ENCODE results near the gene PANX2.
"Not testable (repeated sequence)": the region's sequence is repeated elsewhere in the genome, so short reads cannot be mapped to it uniquely, and the experiment has no call there.

The PANX2 gene

GRCh38 chr22:50170453-50171318, at the start of gene PANX2:
TSS of gene PANX2 (plus strand) at chr22:50170731. CDS start at chr22:50170731, 0 bp downstream.
- peak; percentile 8 for DNase-seq

GRCh38 chr22:50121202-50121740, 49.3 kb upstream of the PANX2 start:
- no peak for DNase-seq

- no peak for DNase-seq
Measured at GRCh38 chr22:50123119-50123518, 47.4 kb upstream of the PANX2 start.

GRCh38 chr22:50125029-50125428, 45.5 kb upstream of the PANX2 start:
- DNase-seq = no peak

- no peak for DNase-seq
Measured at GRCh38 chr22:50129121-50129736, 41.3 kb upstream of the PANX2 start.

GRCh38 chr22:50131894-50132293, 38.6 kb upstream of the PANX2 start:
- no peak for DNase-seq

GRCh38 chr22:50134481-50134880, 36.0 kb upstream of the PANX2 start:
- DNase-seq = no peak

GRCh38 chr22:50136581-50137015, 33.9 kb upstream of the PANX2 start:
- DNase-seq = no peak

GRCh38 chr22:50137277-50137676, 33.3 kb upstream of the PANX2 start:
- not testable (repeated sequence) for DNase-seq

- DNase-seq = no peak
Measured at GRCh38 chr22:50138041-50138440, 32.5 kb upstream of the PANX2 start.

GRCh38 chr22:50138988-50139387, 31.5 kb upstream of the PANX2 start:
- no peak for DNase-seq

GRCh38 chr22:50139843-50140415, 30.6 kb upstream of the PANX2 start:
- peak; percentile 80 for DNase-seq

GRCh38 chr22:50140615-50141014, 29.9 kb upstream of the PANX2 start:
- no peak for DNase-seq

GRCh38 chr22:50141462-50141861, 29.1 kb upstream of the PANX2 start:
- DNase-seq = no peak

- DNase-seq = no peak
Measured at GRCh38 chr22:50141891-50142363, 28.6 kb upstream of the PANX2 start.

- no peak for DNase-seq
Measured at GRCh38 chr22:50143096-50143495, 27.4 kb upstream of the PANX2 start.

- no peak for DNase-seq
Measured at GRCh38 chr22:50144005-50144614, 26.4 kb upstream of the PANX2 start.

- no peak for DNase-seq
Measured at GRCh38 chr22:50145721-50146438, 24.7 kb upstream of the PANX2 start.

- DNase-seq = no peak
Measured at GRCh38 chr22:50146439-50147238, 23.9 kb upstream of the PANX2 start.

GRCh38 chr22:50147258-50148165, 23.0 kb upstream of the PANX2 start:
- not testable (repeated sequence) for DNase-seq

- no peak for DNase-seq
Measured at GRCh38 chr22:50148166-50148500, 22.4 kb upstream of the PANX2 start.
